HFF-Myc (cell line): ENCODE data around the gene USP6NL.

Experiments used
- DNase-seq: peaks from one replicate; pipeline ENCODE4 v3.0.0-alpha.2; 2011; ENCODE audit warnings: low read depth; ENCODE audit errors: extremely low read depth
- H3K4me3 ChIP-seq: replicated peaks from 2 replicates; pipeline ENCODE4 v1.5.1; 2011; ENCODE audit warnings: low read depth, mild to moderate bottlenecking, control low read depth, low read length
- TF ChIP-seq, protein P1 (sequence below): IDR thresholded peaks from 2 replicates; pipeline ENCODE4 v1.5.1; 2012; ENCODE audit warnings: mild to moderate bottlenecking, low read depth, low read length, control low read depth; ENCODE audit errors: missing control alignments

USP6NL gene

DNA sequence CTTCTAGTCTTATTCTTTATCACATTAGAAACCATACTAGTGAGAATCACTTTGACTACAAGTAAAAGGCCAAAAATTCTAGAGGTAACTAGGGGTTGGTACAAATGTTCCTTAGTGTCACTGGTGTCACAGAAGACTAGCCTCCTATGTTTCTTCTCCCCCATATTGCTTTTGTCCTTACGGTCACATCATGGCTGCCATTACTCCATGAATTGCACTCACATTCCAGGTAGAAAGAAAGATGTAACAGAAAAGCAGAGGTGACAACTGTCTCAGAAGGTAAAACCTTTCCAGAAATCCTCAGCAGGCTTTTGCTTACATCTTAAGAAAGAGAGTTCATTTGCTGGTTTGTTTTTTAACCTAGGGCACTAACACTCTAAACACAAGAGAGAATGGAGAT lies 42.9 kb downstream of the USP6NL start:
- TF ChIP-seq, protein P1, sequence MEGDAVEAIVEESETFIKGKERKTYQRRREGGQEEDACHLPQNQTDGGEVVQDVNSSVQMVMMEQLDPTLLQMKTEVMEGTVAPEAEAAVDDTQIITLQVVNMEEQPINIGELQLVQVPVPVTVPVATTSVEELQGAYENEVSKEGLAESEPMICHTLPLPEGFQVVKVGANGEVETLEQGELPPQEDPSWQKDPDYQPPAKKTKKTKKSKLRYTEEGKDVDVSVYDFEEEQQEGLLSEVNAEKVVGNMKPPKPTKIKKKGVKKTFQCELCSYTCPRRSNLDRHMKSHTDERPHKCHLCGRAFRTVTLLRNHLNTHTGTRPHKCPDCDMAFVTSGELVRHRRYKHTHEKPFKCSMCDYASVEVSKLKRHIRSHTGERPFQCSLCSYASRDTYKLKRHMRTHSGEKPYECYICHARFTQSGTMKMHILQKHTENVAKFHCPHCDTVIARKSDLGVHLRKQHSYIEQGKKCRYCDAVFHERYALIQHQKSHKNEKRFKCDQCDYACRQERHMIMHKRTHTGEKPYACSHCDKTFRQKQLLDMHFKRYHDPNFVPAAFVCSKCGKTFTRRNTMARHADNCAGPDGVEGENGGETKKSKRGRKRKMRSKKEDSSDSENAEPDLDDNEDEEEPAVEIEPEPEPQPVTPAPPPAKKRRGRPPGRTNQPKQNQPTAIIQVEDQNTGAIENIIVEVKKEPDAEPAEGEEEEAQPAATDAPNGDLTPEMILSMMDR = no peak
- H3K4me3 ChIP-seq = no peak overlapping the region
- no peak for DNase-seq

DNA sequence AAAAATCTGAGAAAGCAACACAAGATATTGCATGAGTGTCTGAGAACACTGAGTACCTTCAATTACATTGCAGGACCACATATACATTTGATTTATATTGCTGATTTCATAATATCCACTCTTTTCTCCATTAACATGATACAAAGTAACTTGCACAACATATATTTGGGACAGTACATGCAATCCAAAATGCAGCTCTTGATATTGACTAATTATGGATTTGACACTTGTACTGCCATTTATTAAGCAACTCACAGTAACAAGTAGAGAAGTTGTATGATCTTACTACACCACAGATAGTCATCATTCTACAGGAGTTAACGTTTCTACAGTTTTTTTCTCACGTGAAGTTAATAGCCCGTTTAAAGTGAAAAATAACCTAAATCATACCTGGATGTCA lies 46.7 kb downstream of the USP6NL start:
- DNase-seq = no peak
- TF ChIP-seq, protein P1 = no peak

DNA sequence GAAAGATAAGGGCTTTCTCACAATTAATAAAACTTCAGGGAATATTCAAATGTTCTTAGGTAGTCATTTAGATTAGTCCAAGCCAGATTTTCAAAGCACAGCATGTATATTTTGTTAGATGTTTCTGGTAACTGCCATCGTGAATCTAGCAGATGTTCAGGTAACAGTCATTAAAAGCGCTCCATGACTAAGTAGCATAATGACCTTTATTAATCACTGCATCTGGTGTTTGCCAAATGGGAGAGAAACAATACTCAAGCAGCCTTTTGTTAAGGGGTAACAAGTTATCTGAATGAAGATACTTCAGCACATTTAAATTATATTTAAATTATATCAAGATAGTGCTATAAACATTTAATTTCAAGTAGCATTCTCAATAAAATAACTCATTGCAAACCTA lies 47.5 kb downstream of the USP6NL start:
- no peak for DNase-seq
- no peak overlapping the region for H3K4me3 ChIP-seq
- TF ChIP-seq, protein P1 = no peak

More for the DNA sequence above, 46.7 kb downstream of the USP6NL start:
- H3K4me3 ChIP-seq = no peak overlapping the region

DNA sequence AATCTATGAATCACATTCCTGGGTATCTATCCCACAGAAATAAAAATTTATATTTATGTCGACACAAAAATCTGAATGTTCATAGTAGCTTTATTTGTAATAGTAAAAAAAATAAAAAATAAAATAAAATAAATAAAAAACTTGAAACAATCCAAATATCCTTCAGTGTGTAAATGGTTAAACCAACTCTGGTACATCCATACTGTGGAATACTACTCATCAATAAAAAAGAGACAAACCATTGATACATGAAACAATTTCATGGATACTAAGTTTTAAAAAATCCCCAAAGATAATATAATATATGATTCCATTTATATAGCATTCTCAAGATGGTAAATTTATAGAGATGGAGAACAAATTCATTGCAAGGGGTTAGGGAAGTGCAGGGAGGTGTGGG lies 48.6 kb downstream of the USP6NL start:
- no peak for DNase-seq
- TF ChIP-seq, protein P1 = no peak
- no peak overlapping the region for H3K4me3 ChIP-seq

DNA sequence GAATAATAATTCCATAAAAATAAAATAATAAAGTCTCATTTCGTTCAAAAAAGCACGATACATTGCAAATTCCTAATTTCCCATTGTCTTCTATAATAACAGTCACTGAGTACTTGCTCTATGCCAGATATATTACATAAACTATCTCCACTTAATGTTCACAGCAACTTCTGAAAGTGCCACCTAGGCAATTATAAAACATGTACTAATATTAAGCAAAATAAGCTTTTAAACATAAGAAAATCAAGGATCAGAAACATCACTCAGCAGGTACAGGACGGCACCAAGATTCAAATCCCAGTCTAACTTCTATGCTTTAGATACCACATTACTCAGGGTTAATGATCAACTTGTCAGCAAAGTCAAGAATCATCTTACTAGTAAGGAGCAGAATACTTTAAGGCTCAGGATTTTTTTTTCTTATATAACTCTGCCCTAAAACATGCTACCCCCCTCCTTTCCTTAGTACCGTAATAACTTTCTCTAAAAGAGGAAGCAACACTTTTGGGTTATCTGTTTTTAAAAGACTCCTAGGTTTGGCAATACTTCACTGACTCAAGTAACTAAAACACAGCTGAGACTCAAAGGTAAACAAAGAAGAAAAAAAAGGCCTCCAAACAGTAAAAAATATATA lies 51.3 kb downstream of the USP6NL start:
- no peak overlapping the region for H3K4me3 ChIP-seq
- DNase-seq = no peak
- TF ChIP-seq, protein P1 = no peak

DNA sequence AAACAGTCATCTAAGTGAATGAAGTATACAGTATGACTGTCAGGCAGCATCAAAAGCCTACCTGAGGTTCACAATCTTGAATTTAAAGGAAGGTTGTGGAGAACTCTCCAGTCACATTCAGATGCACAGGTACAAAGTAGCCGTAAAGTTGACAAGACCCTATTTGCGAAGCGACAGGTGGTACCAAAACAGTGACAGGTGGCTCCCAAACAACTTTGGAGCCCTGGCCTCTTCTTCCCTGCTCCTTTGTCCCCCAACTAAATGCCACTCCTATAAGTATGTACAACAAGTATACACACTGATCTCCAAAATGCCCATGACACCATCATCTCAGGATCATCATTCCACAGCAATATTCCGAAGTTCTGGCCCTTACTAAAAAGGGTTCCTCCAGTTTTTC lies 53.5 kb downstream of the USP6NL start:
- H3K4me3 ChIP-seq = no peak overlapping the region
- TF ChIP-seq, protein P1 = no peak
- no peak for DNase-seq

DNA sequence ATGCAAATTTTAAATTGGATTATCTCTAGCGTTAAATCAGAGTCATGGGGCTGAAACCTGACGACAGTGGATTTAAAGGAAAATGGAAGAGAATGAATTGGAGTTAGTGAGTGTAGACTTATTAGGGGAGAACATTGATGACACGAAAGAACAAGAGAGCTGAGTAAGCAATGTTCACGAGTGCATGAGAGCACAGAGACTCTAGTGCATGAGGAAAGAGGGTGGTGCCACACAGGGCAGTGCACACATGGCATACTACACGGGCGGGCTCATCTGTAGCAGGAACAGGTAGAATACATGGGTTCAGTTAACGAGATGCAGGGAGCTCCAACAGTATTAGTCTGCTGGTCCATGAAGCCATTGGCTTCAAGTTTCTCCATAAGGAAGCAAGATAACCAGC lies 53.9 kb downstream of the USP6NL start:
- TF ChIP-seq, protein P1 = no peak
- DNase-seq = no peak
- H3K4me3 ChIP-seq = no peak overlapping the region
